Activated CD4-positive, alpha-beta memory T cell treated with anti-CD3 and anti-CD28 coated beads for 36 hours (primary cell): ENCODE results near the gene CSNK2B. TPM values are rescaled to one million over a fixed set of nuclear protein-coding genes. Genes with fewer than 3 reads are reported as not detected.
A peak's percentile ranks its signal among the peaks of the same experiment; 100 is the strongest.

Experiments
- CTCF ChIA-PET: fragments of 350-600 bp; sonication (Branson Sonifier 250); formaldehyde crosslinking; loops from one replicate; lab custom pipeline; 2021; ENCODE audit warnings: antibody characterized with exemption, inconsistent platforms; lab: Charles Lee
- POLR2A ChIA-PET: fragments of 350-600 bp; sonication (Branson Sonifier 250); formaldehyde crosslinking; loops from one replicate; lab custom pipeline; 2021; ENCODE audit warnings: antibody characterized with exemption; lab: Charles Lee
- DNase-seq: peaks from one replicate; pipeline ENCODE4 v3.0.0-alpha.2; 2020
- H3K27ac Mint-ChIP-seq: one replicate; pipeline ENCODE4 v1.8.0; 2021; ENCODE audit warnings: mixed read lengths
- H3K27me3 Mint-ChIP-seq: one replicate; pipeline ENCODE4 v1.8.0; 2021; ENCODE audit warnings: mixed read lengths
- H3K36me3 Mint-ChIP-seq: one replicate; pipeline ENCODE4 v1.8.0; 2021; ENCODE audit warnings: mixed read lengths
- H3K4me1 Mint-ChIP-seq: one replicate; pipeline ENCODE4 v1.8.0; 2021; ENCODE audit warnings: low read depth, mixed read lengths
- H3K4me3 Mint-ChIP-seq: one replicate; pipeline ENCODE4 v1.8.0; 2021; ENCODE audit warnings: mild to moderate bottlenecking, mixed read lengths
- H3K9me3 Mint-ChIP-seq: one replicate; pipeline ENCODE4 v1.8.0; 2021; ENCODE audit warnings: mixed read lengths
- intact Hi-C: fragments of 100-400 bp; cut with micrococcal nuclease; formaldehyde crosslinking; loops from one replicate; pipeline ENCODE4 v1.15.1; 2023
- total RNA-seq, 2 experiments: library from RNA; stranded (reverse); gene quantifications; one replicate each; pipeline ENCODE4 v1.2.3, GENCODE V29; 2021

Gene CSNK2B
- total RNA-seq, 2 experiments from 2014 or later: 227 to 234 TPM

DNA sequence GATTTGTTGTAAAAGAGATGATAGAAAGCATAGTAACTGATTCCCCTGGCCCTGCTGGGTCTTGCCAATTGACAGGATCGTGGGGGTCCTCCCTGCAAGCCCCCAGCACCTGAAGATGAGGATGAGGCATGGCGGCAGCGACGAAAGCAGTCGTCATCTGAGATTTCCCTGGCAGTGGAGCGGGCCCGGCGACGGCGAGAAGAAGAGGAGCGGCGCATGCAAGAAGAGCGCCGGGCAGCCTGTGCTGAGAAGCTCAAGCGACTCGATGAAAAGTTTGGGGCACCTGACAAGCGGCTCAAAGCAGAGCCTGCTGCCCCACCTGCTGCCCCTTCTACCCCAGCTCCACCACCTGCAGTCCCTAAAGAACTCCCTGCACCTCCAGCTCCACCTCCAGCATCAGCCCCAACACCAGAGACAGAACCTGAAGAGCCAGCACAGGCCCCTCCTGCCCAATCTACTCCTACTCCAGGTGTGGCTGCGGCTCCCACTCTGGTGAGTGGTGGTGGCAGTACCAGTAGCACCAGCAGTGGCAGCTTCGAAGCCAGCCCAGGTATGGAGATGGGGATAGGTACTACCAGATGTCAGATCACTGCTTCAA, 38.1 kb upstream of the CSNK2B start:
- Mint-ChIP-seq H3K4me3 (no peak overlapping the region), H3K36me3 (peaks cover 80% of the 10 kb centered on the region), H3K27ac (no peak overlapping the region), H3K9me3 (no peaks in the 10 kb centered on the region), H3K4me1 (peaks cover 4% of the 10 kb centered on the region), H3K27me3 (no peaks in the 10 kb centered on the region)
- intact Hi-C loops: no loop called here
- CTCF ChIA-PET: no interaction called here
- POLR2A ChIA-PET: interaction anchor here (0.7 to 1.5 kb wide), 3 partner anchors 17 to 110 kb away, joined by 3 to 4 read pairs (median 4); partner anchors contain the start of gene BAG6
- no peak for DNase-seq

DNA sequence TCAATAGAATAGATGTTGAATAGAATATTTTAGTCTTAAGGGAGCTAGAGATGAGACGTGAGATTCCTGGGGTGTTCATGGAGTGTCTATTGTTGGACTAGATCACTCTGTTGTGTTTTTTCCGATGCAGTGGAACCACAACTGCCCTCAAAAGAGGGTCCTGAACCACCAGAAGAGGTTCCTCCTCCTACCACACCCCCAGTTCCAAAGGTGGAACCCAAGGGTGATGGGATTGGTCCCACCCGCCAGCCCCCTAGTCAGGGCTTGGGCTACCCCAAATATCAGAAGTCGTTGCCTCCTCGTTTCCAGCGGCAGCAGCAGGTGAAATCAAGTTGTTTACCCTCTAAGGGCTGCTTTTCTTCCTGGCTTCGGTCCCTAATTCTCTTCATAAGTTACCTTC, 36.9 kb upstream of the CSNK2B start:
- H3K27me3 Mint-ChIP-seq: no peaks in the 10 kb centered on the region
- H3K9me3 Mint-ChIP-seq: no peaks in the 10 kb centered on the region
- ChIA-PET POLR2A (interaction anchor here (0.6 kb wide), 1 partner anchor 91 kb away, joined by 3 read pairs; no protein-coding TSS in a partner anchor), CTCF (no interaction called here)
- H3K4me3 Mint-ChIP-seq: no peak overlapping the region
- no peaks in the 10 kb centered on the region for H3K4me1 Mint-ChIP-seq
- no peak overlapping the region for H3K27ac Mint-ChIP-seq
- no peak for DNase-seq
- intact Hi-C loops: no loop called here
- peaks cover 78% of the 10 kb centered on the region for H3K36me3 Mint-ChIP-seq

DNA sequence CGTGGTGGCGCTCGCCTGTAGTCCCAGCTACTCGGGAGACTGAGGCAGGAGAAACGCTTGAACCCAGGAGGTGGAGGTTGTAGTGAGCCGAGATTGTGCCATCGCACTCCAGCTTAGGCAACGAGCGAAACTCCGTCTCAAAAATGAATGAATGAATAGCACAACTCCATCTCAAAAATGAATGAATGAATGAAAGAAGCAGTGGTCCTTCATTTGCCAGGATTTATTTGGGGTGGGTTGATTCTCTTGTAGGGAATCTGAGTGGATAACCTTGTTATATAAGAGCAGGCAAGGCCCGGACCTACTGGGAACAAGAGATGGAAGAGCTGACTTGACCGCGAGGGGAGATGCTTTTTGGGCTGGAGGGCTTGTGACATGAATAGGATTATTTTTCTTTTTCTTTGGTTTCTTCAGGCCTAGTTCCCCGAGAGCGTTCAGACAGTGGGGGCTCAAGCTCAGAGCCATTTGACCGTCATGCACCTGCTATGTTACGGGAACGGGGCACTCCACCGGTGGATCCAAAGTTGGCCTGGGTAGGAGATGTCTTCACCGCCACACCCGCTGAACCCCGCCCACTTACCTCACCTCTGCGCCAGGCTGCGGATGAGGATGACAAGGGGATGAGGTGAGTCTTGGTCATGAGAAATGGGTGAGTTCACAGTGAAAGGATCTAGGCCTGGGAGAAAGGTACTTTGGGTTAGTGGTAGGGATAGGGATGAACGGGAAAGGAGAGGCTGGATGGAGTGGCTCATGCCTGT, 35.5 kb upstream of the CSNK2B start:
- H3K9me3 Mint-ChIP-seq: no peaks in the 10 kb centered on the region
- H3K4me3 Mint-ChIP-seq: no peak overlapping the region
- DNase-seq: no peak
- no peaks in the 10 kb centered on the region for H3K4me1 Mint-ChIP-seq
- intact Hi-C loops: no loop called here
- H3K36me3 Mint-ChIP-seq: peaks cover 74% of the 10 kb centered on the region
- CTCF ChIA-PET: no interaction called here
- no peaks in the 10 kb centered on the region for H3K27me3 Mint-ChIP-seq
- no peak overlapping the region for H3K27ac Mint-ChIP-seq
- POLR2A ChIA-PET: no interaction called here

DNA sequence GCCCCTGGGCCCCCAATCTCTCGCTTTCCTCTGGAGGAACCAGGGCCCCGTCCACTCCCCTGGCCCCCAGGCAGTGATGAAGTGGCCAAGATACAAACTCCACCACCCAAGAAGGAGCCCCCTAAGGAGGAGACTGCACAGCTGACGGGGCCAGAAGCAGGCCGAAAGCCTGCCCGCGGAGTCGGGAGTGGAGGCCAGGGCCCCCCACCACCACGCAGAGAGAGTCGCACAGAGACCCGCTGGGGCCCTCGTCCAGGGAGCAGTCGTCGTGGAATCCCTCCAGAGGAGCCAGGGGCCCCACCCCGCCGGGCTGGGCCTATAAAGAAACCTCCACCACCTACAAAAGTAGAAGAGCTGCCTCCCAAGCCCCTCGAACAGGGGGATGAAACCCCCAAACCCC, 34.7 kb upstream of the CSNK2B start:
- peaks cover 72% of the 10 kb centered on the region for H3K36me3 Mint-ChIP-seq
- H3K27ac Mint-ChIP-seq: no peak overlapping the region
- H3K4me3 Mint-ChIP-seq: no peak overlapping the region
- no peak for DNase-seq
- no peaks in the 10 kb centered on the region for H3K27me3 Mint-ChIP-seq
- ChIA-PET POLR2A (interaction anchor here (0.7 to 1.0 kb wide), 2 partner anchors 9 to 21 kb away, joined by 3 read pairs; partner anchors contain the start of gene BAG6), CTCF (no interaction called here)
- no peaks in the 10 kb centered on the region for H3K9me3 Mint-ChIP-seq
- no peaks in the 10 kb centered on the region for H3K4me1 Mint-ChIP-seq
- intact Hi-C loops: no loop called here

DNA sequence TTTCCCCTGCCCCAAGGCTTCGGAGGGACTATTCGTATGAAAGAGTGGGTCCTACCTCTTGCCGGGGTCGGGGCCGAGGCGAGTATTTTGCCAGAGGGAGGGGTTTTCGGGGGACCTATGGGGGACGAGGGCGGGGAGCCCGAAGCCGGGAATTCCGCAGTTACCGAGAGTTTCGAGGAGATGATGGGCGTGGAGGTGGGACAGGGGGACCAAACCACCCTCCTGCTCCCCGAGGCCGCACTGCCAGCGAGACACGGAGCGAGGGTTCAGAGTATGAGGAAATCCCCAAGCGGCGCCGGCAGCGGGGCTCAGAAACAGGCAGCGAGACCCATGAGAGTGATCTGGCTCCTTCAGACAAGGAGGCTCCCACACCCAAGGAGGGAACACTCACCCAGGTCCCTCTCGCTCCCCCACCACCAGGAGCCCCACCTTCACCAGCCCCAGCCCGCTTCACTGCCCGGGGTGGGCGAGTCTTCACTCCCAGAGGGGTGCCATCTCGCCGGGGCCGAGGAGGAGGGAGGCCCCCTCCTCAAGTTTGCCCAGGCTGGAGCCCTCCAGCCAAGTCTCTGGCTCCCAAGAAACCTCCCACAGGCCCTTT, 34.1 kb upstream of the CSNK2B start:
- CTCF ChIA-PET: no interaction called here
- H3K4me3 Mint-ChIP-seq: no peak overlapping the region
- DNase-seq: no peak
- POLR2A ChIA-PET: interaction anchor here (0.7 to 1.0 kb wide), 2 partner anchors 8 to 21 kb away, joined by 3 read pairs; partner anchors contain the start of gene BAG6
- H3K27me3 Mint-ChIP-seq: no peaks in the 10 kb centered on the region
- intact Hi-C loops: no loop called here
- no peaks in the 10 kb centered on the region for H3K9me3 Mint-ChIP-seq
- no peaks in the 10 kb centered on the region for H3K4me1 Mint-ChIP-seq
- peaks cover 72% of the 10 kb centered on the region for H3K36me3 Mint-ChIP-seq
- H3K27ac Mint-ChIP-seq: no peak overlapping the region

DNA sequence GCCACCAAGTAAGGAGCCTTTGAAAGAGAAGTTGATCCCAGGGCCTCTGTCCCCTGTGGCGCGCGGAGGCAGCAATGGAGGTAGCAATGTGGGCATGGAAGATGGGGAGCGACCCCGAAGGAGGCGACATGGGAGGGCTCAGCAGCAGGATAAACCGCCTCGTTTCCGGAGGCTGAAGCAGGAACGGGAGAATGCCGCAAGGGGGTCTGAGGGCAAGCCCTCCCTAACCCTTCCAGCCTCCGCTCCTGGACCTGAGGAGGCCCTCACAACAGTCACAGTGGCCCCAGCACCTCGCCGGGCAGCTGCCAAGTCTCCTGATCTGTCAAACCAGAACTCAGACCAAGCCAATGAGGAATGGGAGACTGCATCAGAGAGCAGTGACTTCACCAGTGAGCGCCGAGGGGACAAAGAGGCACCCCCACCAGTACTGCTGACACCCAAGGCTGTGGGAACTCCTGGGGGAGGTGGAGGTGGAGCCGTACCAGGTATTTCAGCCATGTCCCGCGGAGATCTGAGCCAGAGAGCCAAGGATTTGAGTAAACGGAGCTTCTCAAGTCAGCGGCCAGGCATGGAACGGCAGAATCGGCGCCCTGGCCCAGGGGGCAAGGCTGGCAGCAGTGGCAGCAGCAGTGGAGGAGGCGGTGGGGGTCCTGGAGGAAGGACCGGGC, 33.5 kb upstream of the CSNK2B start:
- H3K27me3 Mint-ChIP-seq: no peaks in the 10 kb centered on the region
- no peak for DNase-seq
- no peak overlapping the region for H3K27ac Mint-ChIP-seq
- ChIA-PET POLR2A (no interaction called here), CTCF (no interaction called here)
- H3K9me3 Mint-ChIP-seq: no peaks in the 10 kb centered on the region
- H3K36me3 Mint-ChIP-seq: peaks cover 72% of the 10 kb centered on the region
- intact Hi-C loops: no loop called here
- no peaks in the 10 kb centered on the region for H3K4me1 Mint-ChIP-seq
- H3K4me3 Mint-ChIP-seq: no peak overlapping the region

DNA sequence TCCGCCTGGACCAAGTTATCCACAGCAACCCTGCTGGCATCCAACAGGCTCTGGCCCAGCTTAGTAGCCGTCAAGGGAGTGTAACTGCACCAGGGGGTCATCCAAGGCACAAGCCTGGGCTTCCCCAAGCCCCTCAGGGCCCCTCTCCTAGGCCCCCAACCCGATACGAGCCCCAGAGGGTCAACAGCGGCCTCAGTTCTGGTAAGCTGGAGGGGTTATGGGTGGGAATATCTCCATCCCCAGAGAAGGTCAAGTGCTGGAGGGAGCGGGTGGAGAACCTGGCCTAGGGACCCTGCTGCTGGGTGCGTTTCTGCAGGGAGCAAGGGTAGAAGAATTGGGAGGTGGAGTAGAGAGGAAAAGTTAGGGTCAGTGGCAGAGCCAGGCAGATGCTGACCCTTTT, 32.4 kb upstream of the CSNK2B start:
- POLR2A ChIA-PET: interaction anchor here (1.1 to 1.3 kb wide), 3 partner anchors 8 to 11 kb away, joined by 3 to 5 read pairs (median 3); no protein-coding TSS in a partner anchor

DNA sequence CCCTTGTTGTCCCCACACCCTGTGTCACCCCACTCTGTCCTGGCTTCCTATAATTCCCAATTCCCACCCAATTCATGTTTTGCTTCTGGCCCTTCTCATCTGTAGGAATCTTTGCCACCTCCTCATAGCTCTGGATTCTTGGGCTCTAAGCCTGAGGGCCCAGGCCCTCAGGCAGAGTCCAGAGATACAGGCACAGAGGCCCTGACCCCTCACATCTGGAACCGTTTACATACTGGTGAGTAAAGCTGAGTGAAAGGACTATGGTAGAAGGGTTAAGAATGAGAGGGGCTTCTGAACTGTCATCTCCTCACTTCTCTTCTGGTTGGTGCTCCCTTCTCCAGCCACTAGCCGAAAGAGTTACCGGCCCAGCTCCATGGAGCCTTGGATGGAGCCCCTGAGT, 31.7 kb upstream of the CSNK2B start:
- no peaks in the 10 kb centered on the region for H3K27me3 Mint-ChIP-seq
- CTCF ChIA-PET: interaction anchor here (2.0 kb wide), 1 partner anchor 83 kb away, joined by 4 read pairs; no protein-coding TSS in a partner anchor

More for the DNA sequence above, 32.4 kb upstream of the CSNK2B start:
- CTCF ChIA-PET: interaction anchor here (0.7 kb wide), 1 partner anchor 35 kb away, joined by 3 read pairs; no protein-coding TSS in a partner anchor
- Mint-ChIP-seq H3K4me3 (no peak overlapping the region), H3K36me3 (peaks cover 64% of the 10 kb centered on the region), H3K27me3 (no peaks in the 10 kb centered on the region), H3K9me3 (no peaks in the 10 kb centered on the region), H3K4me1 (no peaks in the 10 kb centered on the region), H3K27ac (no peak overlapping the region)
- intact Hi-C loops: no loop called here
- no peak for DNase-seq

DNA sequence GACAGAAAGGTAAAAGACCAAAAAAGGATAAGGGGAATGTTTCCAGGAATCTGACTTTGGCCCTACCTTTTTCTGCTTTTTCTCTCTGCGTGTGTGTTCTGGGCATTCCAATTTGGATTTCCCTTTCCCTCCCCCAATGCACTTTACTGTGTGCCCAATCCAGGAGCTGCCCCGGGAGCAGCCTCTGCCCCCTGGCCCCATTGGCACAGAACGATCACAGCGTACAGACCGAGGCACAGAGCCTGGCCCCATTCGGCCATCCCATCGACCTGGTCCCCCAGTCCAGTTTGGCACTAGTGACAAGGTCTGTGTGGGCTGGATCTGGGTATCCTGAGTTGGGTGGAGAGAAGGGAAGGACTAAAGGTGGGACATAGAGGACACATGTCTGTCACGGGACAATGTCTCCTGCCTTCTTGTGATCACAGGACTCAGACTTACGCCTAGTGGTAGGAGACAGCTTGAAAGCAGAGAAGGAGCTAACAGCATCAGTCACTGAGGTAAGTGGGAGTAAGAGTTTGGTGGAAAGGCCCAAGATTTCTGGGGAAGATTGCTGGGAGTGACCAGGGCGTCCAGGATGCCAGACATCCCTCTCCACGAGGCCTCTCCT, 30.8 kb upstream of the CSNK2B start:
- peak overlapping the region; percentile 47 for H3K27ac Mint-ChIP-seq
- DNase-seq: no peak
- peaks cover 59% of the 10 kb centered on the region for H3K36me3 Mint-ChIP-seq
- ChIA-PET CTCF (interaction anchor here (2.0 kb wide), 1 partner anchor 84 kb away, joined by 4 read pairs; no protein-coding TSS in a partner anchor), POLR2A (interaction anchor here (1.2 kb wide), 1 partner anchor 9 kb away, joined by 5 read pairs; no protein-coding TSS in a partner anchor)
- no peaks in the 10 kb centered on the region for H3K27me3 Mint-ChIP-seq
- H3K4me1 Mint-ChIP-seq: peaks cover 5% of the 10 kb centered on the region
- no peak overlapping the region for H3K4me3 Mint-ChIP-seq
- intact Hi-C loops: no loop called here
- H3K9me3 Mint-ChIP-seq: no peaks in the 10 kb centered on the region

More for the DNA sequence above, 31.7 kb upstream of the CSNK2B start:
- no peaks in the 10 kb centered on the region for H3K9me3 Mint-ChIP-seq
- H3K27ac Mint-ChIP-seq: no peak overlapping the region
- DNase-seq: no peak
- peaks cover 63% of the 10 kb centered on the region for H3K36me3 Mint-ChIP-seq
- POLR2A ChIA-PET: interaction anchor here (1.1 to 1.3 kb wide), 3 partner anchors 9 to 12 kb away, joined by 3 to 5 read pairs (median 3); no protein-coding TSS in a partner anchor
- intact Hi-C loops: no loop called here
- H3K4me3 Mint-ChIP-seq: no peak overlapping the region
- H3K4me1 Mint-ChIP-seq: no peaks in the 10 kb centered on the region

DNA sequence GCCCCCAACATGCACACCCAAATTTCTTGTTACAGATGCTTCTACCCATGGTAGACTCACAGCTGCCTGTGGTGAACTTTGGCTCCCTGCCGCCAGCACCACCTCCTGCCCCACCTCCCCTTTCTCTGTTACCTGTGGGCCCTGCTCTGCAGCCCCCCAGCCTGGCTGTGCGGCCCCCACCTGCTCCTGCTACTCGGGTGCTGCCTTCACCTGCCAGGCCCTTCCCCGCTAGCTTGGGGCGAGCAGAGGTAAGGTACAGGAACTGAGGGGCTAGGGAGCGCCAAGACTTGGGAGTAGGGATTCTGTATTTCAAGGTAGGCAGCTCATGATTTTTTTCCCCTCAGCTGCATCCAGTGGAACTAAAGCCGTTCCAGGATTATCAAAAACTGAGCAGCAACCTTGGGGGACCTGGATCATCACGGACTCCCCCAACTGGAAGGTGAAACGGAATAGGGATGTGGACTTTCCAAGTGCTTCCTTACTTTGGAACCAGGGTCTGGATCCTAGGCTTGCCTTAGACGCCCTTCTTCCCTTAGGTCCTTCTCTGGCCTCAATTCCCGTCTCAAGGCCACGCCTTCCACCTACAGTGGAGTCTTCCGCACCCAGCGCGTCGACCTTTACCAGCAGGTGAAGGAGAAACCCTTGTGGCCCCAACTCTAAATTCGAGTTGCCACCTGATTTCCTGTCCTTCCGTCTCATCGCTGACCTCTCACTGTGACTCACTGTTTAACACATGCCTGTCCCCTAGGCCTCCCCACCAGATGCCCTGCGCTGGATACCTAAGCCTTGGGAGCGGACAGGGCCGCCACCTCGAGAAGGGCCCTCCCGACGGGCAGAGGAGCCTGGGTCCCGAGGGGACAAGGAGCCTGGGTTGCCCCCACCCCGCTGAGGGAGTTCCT, 28.9 kb upstream of the CSNK2B start:
- Mint-ChIP-seq H3K4me3 (no peak overlapping the region), H3K36me3 (peaks cover 54% of the 10 kb centered on the region), H3K9me3 (no peaks in the 10 kb centered on the region), H3K4me1 (peaks cover 5% of the 10 kb centered on the region), H3K27me3 (no peaks in the 10 kb centered on the region), H3K27ac (peak overlapping the region; percentile 66)
- DNase-seq: no peak
- POLR2A ChIA-PET: interaction anchor here (1.6 kb wide), 2 partner anchors 15 to 16 kb away, joined by 4 to 5 read pairs; partner anchors contain the start of gene BAG6
- intact Hi-C loops: no loop called here
- CTCF ChIA-PET: no interaction called here
